ENCODE results near the gene WDR87. TPM values are rescaled to one million over a fixed set of nuclear protein-coding genes. Genes with fewer than 3 reads are reported as not detected.

The WDR87 gene
- total and polyA plus RNA-seq, 2 of the 8 experiments (the other 6 are each of a cell fraction or from before 2014, with no cell fraction given) = not detected

DNA sequence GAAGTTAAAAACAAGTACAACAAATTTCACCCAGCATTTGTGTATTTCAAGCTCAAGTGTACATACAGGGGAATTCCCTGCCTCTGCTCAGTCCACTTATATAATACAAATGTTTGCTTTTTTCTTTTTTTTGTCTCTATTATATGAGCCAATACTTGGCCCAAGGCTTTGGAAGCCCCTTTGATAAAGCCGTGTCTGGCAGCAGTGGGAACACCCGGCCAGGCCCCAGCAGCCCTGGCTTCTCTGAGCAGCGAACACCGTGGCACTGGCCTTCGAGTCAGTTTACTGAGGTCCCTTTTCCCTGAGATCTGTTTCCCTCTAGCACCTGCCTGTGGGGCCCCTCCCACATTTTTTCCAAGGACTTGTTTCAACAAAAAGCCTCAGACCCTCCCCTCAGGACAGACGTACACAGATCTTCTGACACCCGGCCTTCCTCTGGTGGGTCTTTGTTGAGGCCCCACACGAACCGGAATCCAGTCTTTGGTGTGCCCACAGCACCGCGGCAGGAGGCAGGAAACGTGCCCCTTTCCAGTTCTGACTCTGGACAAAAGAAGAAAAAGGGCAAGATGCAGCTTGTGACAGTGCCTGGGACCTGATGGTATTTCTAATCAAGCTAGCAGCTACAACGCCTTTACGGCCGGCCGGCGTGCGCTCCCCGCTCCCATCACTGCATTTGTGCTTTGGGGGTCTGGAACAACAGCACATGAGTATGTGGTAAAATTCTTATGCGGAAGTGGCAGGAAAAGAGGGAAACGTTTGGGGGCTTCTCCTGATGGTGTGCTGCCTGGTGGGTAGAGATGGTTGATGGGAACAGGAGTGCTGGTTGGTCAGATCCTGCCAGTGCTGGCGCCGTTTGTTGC, 14.4 kb upstream of the WDR87 start:
- no peak overlapping the region for H2AFZ ChIP-seq (ENCODE audit: low read length)
- H4K91ac ChIP-seq (replicated peaks; ENCODE audit: insufficient read length, low read length) = no peak overlapping the region
- no peak overlapping the region for H2BK12ac ChIP-seq (ENCODE audit: low read depth, low read length)
- ChIA-PET CTCF (ENCODE audit: partially characterized antibody) (interaction anchor here (0.6 to 1.1 kb wide), 4 partner anchors 22 to 214 kb away, joined by 3 to 7 read pairs (median 3); no protein-coding TSS in a partner anchor), POLR2A (ENCODE audit: partially characterized antibody) (interaction anchor here (4.2 kb wide), 1 partner anchor 13 kb away, joined by 19 read pairs; the partner anchor contains the start of genes SIPA1L3 and WDR87)
- DNase-seq (ENCODE audit: low read depth in 1 of 2, low spot score in 2 of 2) = no peak
- no peaks in the 10 kb centered on the region for H3K9me3 ChIP-seq (ENCODE audit: insufficient read depth in 2 of 2, low read depth in 1 of 2, low read length in 1 of 2)
- no peak overlapping the region for H2BK20ac ChIP-seq (ENCODE audit: low read length)
- no peak overlapping the region for H2BK5ac ChIP-seq (ENCODE audit: low read depth, low read length)
- 90% methylated on average over 22 of the region's 23 CpGs; no CpG with 5 or more reads in 1 of the 2 experiments for WGBS, 2 experiments (ENCODE audit: extremely low coverage in 1 of 2, insufficient coverage in 1 of 2, insufficient read length in 1 of 2, insufficient replicate concordance in 2 of 2, low coverage in 1 of 2, low lambda C conversion rate in 2 of 2, missing lambda C conversion rate in 1 of 2)
- no peak overlapping the region for H3K14ac ChIP-seq (ENCODE audit: insufficient read length)
- H3K23ac ChIP-seq (ENCODE audit: insufficient read length) = no peak overlapping the region
- no peak overlapping the region for H4K5ac ChIP-seq (ENCODE audit: insufficient read length, low read depth, low read length)
- no peak overlapping the region for H3K56ac ChIP-seq (replicated peaks; ENCODE audit: insufficient read length, low read depth, low read length)
- H3K18ac ChIP-seq (ENCODE audit: extremely low read depth, low read length) = no peak overlapping the region
- H3K27ac ChIP-seq (ENCODE audit: low read depth, low read length) = no peak overlapping the region
- peaks cover 0 to 5% of the 10 kb centered on the region in 2 experiments for H4K20me1 ChIP-seq (replicated peaks in 1 of 2; ENCODE audit: control insufficient read depth in 1 of 2, insufficient read depth in 2 of 2, low read length in 2 of 2)
- H3K36me3 ChIP-seq (ENCODE audit: control insufficient read depth in 2 of 4, insufficient read depth in 4 of 4, low read length in 3 of 4) = no peaks in the 10 kb centered on the region; a peak in 1 of 8 replicates
- H3K23me2 ChIP-seq (ENCODE audit: low read depth, low read length) = no peaks in the 10 kb centered on the region
- no peaks in the 10 kb centered on the region for H3K27me3 ChIP-seq (replicated peaks in 1 of 4; ENCODE audit: control insufficient read depth in 3 of 4, extremely low read depth in 1 of 4, insufficient read depth in 3 of 4, low read length in 3 of 4)
- no peak overlapping the region for H3K4ac ChIP-seq (replicated peaks; ENCODE audit: insufficient read length, low read depth, low read length)
- H3K9ac ChIP-seq (replicated peaks in 1 of 4; ENCODE audit: extremely low read depth in 1 of 4, low read depth in 3 of 4, low read length in 3 of 4) = no peak overlapping the region; a peak in 1 of 7 replicates
- H2BK120ac ChIP-seq (replicated peaks; ENCODE audit: low read depth, low read length) = no peak overlapping the region
- 0 out of 2 replicates have a peak overlapping the region, but pooled peaks have one; percentile 40 for H2AK5ac ChIP-seq (ENCODE audit: low read depth, low read length)
- H3K4me2 ChIP-seq (ENCODE audit: insufficient read depth in 1 of 2, low read depth in 2 of 2, low read length in 2 of 2) = no peak overlapping the region
- H2BK15ac ChIP-seq (ENCODE audit: low read length) = 0 out of 2 replicates have a peak overlapping the region, but pooled peaks have one; percentile 46
- H4K8ac ChIP-seq (ENCODE audit: extremely low read depth, insufficient read depth, low read length) = peak overlapping the region; percentile 11; the same call in 1 of the 2 replicates
- H3K4me1 ChIP-seq (replicated peaks in 1 of 4; ENCODE audit: control insufficient read depth in 3 of 4, insufficient read depth in 4 of 4, low read length in 3 of 4) = peaks cover 0 to under 1% (median 0%) of the 10 kb centered on the region in 4 experiments; a peak in 2 of 7 replicates
- no peak for FAIRE-seq
- peaks cover 3 to 60% of the 10 kb centered on the region in 2 experiments; a peak in 3 of 4 replicates for H3K79me2 ChIP-seq (ENCODE audit: control insufficient read depth in 1 of 2, insufficient read depth in 2 of 2, low read length in 2 of 2)
- H3K4me3 ChIP-seq (ENCODE audit: extremely low read depth in 1 of 4, insufficient read depth in 2 of 4, low read depth in 3 of 4, low read length in 4 of 4) = no peak overlapping the region
- peaks cover 11% of the 10 kb centered on the region for H3K79me1 ChIP-seq (ENCODE audit: low read depth, low read length)
- TF ChIP-seq SUZ12 (IDR thresholded peaks at IDR 0.05; ENCODE audit: low read length) = no peak
- TF ChIP-seq ASH2L (IDR thresholded peaks at IDR 0.05; ENCODE audit: low read length) = no peak
- TF ChIP-seq RFX5 (IDR thresholded peaks at IDR 0.05; ENCODE audit: borderline replicate concordance, low read depth, low read length) = no peak
- no peak for TF ChIP-seq CHD1 (IDR thresholded peaks at IDR 0.05; ENCODE audit: low read depth, low read length)
- TF ChIP-seq FOSL1 (IDR thresholded peaks at IDR 0.05; ENCODE audit: insufficient read depth, low read depth, low read length) = no peak
- no peak for TF ChIP-seq PHF8 (conservative IDR thresholded peaks at IDR 0.05; ENCODE audit: low read depth, low read length)
- no peak for TF ChIP-seq KDM1A (IDR thresholded peaks at IDR 0.05; ENCODE audit: borderline replicate concordance, low read length)
- TF ChIP-seq SIRT6 (IDR thresholded peaks at IDR 0.05; ENCODE audit: low read length) = no peak
- TF ChIP-seq EZH2 (IDR thresholded peaks at IDR 0.05; ENCODE audit: low read depth, low read length, severe bottlenecking) = no peak
- TF ChIP-seq, protein P1, sequence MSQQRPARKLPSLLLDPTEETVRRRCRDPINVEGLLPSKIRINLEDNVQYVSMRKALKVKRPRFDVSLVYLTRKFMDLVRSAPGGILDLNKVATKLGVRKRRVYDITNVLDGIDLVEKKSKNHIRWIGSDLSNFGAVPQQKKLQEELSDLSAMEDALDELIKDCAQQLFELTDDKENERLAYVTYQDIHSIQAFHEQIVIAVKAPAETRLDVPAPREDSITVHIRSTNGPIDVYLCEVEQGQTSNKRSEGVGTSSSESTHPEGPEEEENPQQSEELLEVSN (IDR thresholded peaks at IDR 0.05) = no peak
- TF ChIP-seq NRF1 (IDR thresholded peaks at IDR 0.05; ENCODE audit: low read depth, low read length) = no peak

Data from H1 (cell line).